Measurements from ENCODE around the gene NUDT3. TPM values are rescaled to one million over a fixed set of nuclear protein-coding genes. Genes with fewer than 3 reads are reported as not detected.
"Not testable (repeated sequence)": the region's sequence is repeated elsewhere in the genome, so short reads cannot be mapped to it uniquely, and the experiment has no call there.

The NUDT3 gene
- polyA plus RNA-seq, 1 donor, result 29.6 TPM

DNA sequence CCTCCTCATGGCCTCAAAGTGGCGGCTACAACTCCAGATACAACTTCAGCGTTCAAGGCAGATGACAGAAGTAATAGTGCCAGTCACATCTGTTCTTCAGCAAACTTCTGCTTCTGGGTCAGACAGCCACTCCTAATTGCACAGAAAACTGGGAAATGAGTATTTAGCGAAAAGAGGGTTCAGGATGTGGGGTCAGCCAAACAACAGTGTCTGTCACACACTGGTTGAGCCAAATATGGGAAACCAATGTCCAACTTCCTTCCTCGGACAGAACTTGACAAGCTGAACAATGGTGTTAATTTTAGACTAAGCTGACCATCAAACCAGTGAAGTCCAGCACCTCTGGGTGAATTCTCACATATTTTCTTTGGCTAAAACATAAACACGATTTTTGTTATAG, 22.1 kb downstream of the NUDT3 start:
- no peak for DNase-seq (ENCODE audit: low read depth)

DNA sequence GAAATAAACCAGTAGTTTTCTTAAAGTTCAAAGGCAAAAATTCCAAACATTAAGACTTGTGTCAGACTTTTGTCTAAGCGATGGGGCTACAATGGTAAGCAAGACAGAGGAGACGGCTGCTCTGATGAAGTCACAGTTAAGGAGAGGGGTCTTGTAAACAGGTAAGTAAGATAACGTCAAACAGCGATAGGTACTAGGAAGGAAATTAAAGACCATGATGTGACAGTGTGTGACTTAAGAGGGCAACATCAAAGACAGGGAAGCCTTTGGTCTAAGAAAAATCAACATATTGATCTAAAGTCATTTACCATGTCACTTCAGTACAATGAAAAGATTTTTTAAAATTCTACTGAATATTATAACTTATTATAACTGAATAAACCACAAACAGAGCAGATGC, 23.1 kb downstream of the NUDT3 start:
- no peak for DNase-seq (ENCODE audit: low read depth)

DNA sequence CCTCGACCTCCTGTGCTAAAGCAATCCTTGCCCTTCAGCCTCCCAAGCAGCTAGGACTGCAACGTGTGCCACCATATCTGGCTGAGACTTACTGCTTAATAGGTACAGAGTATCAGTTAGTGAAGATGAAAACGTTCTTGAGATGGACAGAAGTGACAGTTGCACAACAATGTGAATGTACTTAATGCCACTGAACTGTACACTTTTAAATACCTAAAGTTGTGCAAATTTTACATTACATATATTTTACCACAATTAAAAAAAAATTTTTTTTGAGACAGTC, 25.9 kb downstream of the NUDT3 start:
- no peak for DNase-seq (ENCODE audit: low read depth)

DNA sequence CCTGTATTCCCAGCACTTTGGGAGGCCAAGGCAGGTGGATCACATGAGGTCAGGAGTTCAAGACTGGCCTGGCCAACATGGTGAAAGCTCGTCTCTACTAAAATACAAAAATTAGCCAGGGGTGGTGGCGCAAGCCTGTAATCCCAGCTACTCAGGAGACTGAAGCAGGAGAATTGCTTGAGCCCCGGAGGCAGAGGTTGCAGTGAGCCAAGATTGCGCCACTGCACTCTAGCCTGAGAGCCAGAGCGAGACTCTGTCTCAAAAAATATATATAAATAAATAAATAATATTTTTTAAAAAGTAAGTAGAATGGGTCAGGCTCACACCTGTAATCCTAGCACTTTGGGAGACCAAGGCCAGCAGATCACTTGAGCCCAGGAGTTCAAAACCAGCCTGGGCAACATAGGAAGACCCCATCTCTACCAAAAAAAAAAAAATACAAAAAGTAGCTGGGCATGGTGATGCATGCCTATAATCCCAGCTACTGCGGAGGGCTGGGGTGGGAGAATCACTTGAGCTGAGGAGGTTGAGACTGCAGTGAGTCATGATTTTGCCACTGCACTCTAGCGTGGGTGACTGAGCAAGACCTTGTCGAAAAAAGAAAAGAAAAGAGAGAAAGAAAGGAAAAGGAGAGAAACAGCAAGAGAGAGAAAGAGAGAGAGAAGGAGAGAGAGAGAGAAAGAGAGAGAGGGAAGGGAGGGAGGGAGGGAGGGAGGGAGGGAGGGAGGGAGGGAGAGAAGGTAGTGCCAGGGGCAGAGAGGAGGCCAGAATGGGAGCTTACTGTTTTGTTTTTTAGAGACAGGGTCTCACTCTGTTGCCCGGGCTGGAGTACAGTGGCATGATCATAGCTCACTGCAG, 26.5 kb downstream of the NUDT3 start:
- DNase-seq (ENCODE audit: low read depth), result not testable (repeated sequence)

DNA sequence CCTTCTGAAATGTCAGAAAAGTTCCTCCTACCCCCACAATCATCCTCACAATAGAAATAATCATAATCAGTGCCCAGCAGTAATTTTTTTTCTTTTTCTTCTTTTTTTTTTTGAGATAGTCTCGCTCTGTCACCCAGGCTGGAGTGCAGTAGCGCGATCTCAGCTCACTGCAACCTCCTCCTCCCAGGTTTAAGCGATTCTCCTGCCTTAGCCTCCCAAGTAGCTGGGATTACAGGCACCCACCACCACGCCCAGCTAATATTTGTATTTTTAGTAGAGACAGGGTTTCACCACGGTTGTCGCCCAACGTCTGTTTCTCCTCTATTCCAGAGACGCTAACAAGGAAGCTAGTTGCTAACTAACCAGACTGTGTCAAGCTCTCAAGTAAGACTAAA, 28.8 kb downstream of the NUDT3 start:
- DNase-seq (ENCODE audit: low read depth), result not testable (repeated sequence)

DNA sequence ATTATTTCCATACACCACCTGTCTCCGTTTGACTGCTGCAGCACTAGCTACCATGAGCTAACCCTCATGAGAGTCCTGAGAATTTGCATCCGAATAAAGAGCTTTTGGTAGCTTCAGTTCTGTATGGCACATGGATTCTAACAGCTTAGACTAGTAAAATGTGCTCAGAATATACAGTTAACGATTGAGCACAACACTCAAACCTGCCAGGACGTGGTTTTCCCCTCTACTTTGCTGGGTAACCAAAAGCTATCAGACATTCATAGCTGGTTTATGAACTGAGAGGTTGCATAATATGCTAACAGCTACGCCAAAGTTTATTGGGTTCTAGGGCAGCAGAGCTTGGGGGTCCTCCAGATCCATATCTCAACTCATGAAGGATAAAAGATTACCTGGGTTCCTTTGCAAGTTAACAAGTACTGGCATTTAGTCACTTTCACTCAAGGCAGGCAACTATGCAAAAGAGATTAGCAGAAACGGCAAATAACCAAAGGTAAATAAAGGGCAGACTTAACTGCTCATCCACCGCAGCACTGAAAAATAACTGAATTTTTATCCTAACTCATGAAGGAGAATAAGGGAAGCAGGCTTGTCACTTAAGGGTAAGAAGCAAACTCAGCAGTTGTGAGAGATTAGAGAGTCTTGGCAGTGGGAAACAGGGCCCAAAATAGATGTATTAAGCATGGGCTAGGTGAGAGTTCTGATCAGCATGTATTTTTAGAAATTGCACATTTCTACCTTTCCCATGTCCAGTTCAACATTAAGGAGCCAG, 29.4 kb downstream of the NUDT3 start:
- no peak for DNase-seq (ENCODE audit: low read depth)

DNA sequence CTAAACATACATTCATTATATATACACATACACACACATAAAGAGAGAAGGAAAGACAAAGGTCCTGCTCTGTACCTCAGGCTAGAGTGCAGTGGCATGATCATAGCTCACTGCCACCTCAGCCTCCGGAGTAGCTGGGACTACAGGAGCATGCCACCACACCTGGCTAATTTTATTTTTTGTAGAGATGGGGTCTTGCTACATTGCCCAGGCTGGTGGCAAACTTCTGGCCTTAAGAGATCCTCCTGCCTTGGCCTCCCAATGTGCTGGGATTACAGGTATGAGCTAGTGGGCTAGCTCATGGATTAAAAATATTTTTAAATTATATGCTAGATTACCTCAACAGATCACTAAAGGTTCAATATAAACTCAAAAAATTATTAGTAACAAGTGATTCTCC, 30.3 kb downstream of the NUDT3 start:
- DNase-seq (ENCODE audit: low read depth), result no peak

DNA sequence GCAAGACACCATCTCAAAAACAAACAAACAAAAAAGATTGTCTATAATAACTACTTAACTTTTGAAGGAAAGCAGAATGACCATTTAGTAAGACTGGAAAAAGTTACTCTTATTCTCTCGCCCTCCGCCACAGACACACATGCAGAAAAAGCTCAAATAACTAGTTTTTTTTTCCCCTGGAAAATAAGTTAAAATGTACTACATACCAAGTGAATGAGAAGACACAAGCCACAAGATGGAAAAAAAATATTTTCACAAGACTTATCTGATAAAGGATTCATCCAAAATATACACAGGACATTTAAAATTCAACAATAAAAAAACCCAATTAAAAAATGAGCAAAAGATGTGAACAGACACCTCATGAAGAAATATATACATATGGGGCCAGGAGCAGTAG, 31.9 kb downstream of the NUDT3 start:
- DNase-seq (ENCODE audit: low read depth), result no peak

DNA sequence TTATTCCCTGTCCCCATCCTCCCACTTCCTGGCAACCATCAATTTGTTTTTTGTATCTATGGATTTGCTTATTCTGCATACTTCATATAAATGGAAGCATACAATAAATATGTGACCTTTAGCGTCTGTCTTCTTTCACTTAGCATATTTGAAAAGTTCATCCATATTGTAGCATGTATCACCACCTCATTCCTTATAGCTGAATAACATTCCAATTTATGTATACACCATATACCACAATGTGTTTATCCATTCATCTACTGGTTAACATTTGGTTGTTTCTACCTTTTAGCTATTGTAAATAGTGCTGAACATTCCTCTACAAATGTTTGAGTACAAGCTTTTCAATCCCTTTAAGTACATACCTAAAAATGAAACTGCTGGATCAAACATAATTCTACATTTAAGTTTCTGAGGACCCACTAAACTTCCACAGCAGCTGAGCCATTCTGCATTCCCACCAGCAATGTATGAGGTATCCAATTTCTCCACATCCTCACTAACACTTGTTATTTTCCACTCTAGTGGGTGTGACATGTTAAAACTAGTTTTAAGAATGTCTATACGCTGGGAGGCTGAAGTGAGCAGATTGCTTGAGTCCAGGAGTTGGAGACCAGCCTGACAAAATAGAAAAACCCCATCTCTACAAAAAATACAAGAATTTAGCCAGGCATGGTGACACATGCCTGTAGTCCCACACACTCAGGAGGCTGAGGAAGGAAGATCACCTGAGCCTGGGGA, 32.9 kb downstream of the NUDT3 start:
- DNase-seq (ENCODE audit: low read depth), result no peak

DNA sequence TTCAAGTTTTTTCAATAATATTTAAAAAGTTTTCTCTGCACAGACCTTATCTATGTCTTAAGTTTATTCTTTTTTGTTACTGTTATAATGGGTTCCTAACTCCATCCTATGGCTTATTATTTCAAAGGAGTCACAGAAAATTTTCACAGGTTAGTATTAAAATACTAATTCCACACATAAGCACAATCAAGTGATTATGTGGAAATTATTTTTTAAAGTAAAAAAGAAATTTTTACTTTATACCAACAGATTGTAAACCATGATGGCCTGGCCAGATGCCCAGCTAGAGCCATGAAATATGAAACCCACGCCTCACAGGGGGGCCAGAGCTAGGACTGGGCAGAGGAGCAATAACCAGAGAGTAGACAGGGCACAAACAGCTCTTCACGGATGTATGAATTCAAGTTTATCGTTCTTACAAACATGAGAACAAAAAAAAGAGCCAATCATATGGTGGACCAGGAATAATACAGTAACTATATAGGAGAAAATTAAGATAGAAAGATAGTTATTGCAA, 34.0 kb downstream of the NUDT3 start:
- no peak for DNase-seq (ENCODE audit: low read depth)

DNA sequence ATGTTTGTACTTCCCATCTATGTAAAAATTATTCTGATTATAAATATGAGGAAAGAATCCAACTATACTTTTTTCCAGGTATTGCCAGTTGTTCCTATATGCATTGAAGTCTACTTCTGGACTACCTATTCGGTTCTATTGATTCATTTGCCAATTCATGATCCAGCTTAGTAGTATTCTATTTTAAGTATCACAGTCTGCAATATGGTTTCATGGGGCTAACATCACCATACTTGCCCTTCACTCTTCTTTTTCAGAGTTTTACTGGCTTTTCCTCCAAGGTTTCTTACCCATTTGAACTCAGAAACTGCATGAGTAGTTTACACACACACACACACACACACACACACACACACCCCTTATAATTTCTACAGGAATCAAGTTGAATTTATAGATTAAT, 34.5 kb downstream of the NUDT3 start:
- DNase-seq (ENCODE audit: low read depth), result no peak

DNA sequence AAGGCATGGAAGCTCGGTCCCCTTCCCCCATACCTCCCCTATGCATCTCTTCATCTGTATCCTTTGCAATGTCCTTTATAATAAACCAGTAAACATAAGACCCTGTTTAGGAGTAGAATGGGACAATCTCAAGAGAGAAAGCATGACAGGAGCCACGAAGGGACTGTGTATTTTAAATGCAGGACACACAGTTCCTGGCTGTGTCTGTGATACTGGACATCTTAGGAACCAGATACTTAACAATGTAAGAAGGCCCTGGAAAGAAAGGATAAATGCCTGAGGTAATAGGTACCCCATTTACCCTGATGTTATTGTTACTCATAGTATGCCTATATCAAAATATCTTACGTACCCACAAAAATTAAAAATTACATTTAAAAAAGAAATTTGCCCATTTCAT, 36.6 kb downstream of the NUDT3 start:
- DNase-seq (ENCODE audit: low read depth), result no peak

DNA sequence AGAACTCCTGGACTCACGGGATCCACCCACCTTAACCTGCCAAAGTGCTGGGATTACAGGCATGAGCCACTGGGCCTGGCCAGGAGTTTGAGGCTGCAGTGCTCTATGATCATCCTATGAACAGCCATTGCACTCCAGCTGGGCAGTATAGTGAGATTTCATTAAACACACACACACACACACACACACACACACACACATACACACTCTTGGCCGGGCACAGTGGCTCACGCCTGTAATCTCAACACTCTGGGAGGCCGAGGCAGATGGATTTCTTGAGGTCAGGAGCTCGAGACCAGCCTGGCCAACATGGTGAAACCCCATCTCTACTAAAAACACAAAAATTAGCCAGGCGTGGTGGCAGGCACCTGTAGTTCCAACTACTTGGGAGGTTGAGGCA, 38.2 kb downstream of the NUDT3 start:
- not testable (repeated sequence) for DNase-seq (ENCODE audit: low read depth)

DNA sequence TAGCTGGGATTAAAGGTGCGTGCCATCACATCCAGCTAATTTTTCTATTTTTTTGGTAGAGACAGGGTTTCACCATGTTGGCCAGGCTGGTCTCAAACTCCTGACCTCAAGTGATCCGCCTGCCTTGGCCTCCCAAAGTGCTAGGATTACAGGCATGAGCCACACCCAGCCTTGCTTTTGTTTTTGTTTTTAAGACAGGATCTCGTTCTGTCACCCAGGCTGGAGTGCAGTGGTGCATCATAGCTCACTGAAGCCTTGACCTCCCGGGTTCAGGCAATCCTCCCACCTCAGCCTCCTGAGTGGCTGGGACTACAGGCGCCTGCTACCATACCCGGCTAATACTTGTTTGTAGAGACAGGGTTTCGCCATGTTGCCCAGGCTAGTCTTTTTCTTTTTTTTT, 38.9 kb downstream of the NUDT3 start:
- not testable (repeated sequence) for DNase-seq (ENCODE audit: low read depth)

DNA sequence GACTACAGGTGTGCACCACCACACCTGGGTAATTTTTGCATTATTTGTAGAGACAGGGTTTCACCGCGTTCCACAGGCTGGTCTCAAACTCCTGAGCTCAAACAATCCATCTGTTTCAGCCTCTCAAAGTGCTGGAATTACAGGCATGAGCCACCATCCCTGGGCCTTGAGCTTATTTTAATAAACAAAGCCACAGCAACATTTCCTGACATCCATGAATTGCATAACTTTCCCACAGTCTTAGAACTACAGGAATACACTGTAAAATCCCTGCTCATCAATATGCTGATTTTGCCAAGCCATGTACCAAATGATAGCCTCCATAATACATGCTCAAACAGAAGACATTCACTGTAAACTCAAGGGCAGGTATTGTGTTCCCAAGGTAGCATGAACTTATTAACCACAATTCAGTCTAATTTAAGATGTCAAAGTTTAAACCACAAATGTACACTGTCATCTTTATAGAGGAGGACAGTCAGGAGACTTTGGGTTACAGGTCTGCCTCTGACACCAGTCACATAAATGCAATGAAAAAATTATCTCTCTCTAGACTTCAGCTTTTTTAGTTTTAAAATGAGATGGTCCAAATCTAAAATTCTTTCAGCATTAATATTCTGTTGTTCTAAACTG, 40.0 kb downstream of the NUDT3 start:
- DNase-seq (ENCODE audit: low read depth), result no peak

DNA sequence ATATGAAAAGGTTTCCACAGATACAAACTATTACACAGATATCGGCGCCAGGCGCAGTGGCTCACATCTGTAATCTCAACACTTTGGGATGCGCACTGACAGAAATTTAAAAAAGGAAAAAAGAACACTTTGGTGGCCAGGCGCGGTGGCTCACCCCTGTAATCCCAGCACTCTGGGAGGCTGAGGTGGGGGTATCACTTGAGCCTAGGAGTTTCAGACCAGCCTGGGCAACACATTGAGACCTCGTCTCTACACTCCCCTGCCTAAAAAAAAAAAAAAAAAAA, 41.6 kb downstream of the NUDT3 start:
- DNase-seq (ENCODE audit: low read depth), result no peak

DNA sequence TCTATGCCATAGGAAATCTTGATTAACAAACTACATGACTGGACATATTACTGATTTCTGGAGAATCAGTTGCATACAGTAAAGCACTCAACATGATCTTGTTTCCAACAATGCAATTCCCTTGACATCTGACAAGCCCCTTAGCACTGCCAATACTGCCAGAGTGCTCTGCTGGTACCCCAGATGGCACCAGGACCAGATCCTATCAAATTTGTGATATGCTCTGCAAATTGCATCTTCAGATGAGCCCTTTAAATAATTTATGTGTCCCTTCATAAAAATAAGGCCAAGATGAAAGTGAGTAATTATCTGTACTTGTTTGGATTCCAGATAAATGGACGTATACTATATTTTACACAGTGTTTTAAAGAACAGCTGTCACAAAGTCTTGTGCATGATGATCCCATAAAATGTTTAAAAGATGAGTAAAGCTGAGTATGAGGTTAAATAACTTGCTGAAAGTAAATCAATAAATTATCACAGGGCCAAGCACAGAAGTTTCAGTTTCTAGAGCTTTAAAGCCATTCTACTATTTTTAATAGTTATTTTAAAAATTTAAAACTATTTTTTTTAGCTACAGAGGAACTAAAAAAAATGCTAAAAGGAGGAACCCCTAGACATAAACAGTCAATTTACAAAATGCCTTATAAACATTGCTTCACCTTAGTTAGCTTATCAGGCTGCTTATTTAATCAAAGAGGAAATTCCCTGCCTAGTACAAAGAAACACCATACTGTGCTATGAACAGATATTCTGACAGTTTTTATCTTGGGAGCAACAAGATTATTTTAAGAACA, 42.1 kb downstream of the NUDT3 start:
- no peak for DNase-seq (ENCODE audit: low read depth)

DNA sequence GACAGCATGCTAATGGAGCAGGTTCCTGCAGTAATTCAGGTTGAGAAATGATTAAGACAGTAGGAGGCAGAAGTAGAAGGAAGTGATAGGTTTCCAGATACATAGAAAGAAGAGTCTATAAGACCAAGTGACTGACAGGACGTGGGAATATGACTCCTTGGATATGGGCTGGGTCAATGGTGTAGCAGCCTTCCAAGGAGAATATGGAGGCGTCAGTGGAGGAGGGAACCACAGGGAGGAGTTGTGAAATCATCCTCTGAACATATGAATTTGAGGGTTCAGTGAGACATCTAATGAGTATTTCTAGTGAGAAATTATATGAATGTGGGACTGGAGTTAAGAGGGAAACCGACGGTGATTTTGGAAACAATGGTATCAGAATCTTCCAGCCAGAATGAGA, 43.3 kb downstream of the NUDT3 start:
- DNase-seq (ENCODE audit: low read depth), result no peak

DNA sequence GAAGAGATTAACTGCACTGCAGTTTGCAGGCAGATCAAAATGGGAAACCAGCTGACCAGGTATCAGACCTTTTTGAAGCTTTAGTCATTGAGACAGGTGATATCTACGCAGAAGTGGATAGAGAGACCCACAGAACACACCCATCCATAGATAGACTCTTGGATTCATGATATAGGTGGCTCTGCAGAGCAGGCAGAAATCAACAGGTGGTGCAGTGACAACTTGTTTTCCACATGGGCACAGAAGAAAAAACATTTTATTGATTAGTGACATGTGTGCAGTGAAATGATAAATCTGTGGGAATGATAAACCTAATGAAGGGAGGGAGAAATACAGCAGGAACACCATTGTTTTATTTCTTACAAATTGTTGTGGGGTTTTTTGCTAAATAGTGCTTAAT, 45.2 kb downstream of the NUDT3 start:
- DNase-seq (ENCODE audit: low read depth), result no peak

DNA sequence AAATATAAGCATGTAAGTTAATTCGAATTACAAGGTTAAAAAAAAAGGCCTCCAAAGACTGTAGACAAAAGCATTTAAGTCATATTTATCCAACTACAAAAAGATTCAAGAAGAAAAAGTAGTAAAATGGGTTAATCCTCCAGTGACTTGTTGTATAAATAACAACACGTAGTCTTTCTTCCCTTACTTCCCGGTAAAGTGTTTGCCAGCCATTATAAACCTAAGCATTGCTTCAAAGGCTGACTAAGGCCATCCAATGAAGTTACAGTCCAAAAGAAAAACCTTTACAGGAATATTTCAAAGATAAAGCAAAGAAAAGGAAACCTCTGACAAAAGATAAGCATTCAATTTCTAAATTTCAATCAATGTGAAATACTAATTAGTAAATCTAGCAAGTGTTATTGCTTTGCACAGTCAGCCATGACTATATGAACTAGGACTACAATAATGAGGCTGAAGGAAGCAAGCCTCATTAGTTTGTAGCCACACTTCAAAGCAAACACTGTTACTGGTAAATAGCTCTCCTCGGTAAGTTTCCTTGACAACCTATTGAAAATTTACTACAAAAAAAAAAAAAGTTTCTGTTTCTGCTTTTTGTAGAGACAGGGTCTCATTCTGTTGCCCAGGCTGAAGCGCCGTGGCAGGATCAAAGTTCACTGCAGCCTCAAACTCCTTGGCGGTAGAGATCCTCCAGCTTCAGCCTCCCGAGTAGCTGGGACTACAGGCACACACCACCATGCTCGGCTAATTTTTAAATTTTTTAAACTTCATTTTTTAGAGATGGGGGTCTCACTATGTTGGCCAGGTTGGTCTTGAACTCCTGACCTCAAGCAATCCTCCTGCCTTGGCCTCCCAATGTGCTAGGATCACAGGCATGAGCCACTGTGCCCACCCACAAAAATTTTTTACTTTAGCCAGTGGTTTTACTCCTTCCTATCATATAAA, 46.0 kb downstream of the NUDT3 start:
- no peak for DNase-seq (ENCODE audit: low read depth)

Data from forelimb muscle (tissue), 1 donor.